Adrenal gland (tissue), 5 donors: Measurements from ENCODE around the gene IL4R.

ENCODE experiments used
- CTCF ChIP-seq, 6 experiments: fragments of 450-650 bp in 4 of 6; fragments of 200-600 bp in 2 of 6; sonication (generic) in 1 of 6; IDR thresholded peaks; 1 replicate in 5 of 6; 2 replicates in 1 of 6; pipeline versions ENCODE4 v1.5.1 to v1.8.0; 2016 to 2021; ENCODE audit warnings: antibody characterized with exemption in 6 of 6, mild to moderate bottlenecking in 2 of 6, moderate library complexity in 1 of 6
- POLR2A ChIP-seq, 2 donors: fragments of 450-650 bp; IDR thresholded peaks; one replicate each; pipeline ENCODE4 v1.6.1; 2017; ENCODE audit warnings: antibody characterized with exemption in 2 of 2, mild to moderate bottlenecking in 2 of 2, moderate library complexity in 1 of 2
- donor health status: DM: no; HTN: no; CAD: no.

- TF ChIP-seq CTCF (IDR thresholded peaks at IDR 0.05) (no peak), POLR2A (IDR thresholded peaks at IDR 0.05) (no peak)
Measured at GRCh38 chr16:27275394-27275793, 38.4 kb upstream of the IL4R start.
